T-helper 2 cell (primary cell): ENCODE data around the gene MKI67.
"Not testable (repeated sequence)": the region's sequence is repeated elsewhere in the genome, so short reads cannot be mapped to it uniquely, and the experiment has no call there.

ENCODE experiments used
- DNase-seq, 5 experiments: peaks; one replicate each; pipeline versions ENCODE4 v3.0.0 to v3.0.0-alpha.2; 2012 to 2022

Gene MKI67

DNA sequence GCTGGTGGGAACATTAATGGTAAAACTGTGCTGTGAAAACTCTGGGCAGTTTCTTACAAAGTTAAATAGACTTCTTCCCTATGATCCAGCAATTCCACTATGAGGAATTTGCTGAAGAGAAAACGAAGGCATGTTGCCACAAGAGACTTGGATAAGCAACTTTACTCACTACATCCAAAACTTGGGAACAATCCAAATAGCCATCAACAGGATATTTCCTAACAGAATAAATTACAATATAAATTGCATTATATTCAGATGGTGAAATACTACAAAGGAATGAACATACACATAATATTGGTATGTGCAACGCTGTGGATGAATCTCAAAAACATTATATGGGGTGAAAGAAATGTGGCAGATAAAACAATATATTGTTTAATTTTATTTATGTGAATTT, 21.4 kb upstream of the MKI67 start:
- no peak for DNase-seq

DNA sequence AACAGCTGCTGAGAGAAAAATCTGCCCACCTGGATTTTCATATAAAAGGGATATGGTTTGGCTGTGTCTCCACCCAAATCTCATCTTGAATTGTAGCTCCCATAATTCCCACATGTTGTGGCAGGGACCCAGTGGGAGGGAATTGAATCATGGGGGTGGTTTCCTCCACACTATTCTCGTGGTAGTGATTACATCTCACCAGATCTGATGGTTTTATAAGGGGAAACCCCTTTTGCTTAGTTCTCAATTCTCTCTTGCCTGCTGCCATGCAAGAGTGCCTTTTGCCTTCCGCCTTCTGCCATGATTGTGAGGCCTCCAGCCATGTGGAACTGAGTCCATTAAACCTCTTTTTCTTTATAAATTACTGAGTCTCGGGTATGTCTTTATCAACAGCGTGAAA, 20.8 kb upstream of the MKI67 start:
- peak in 1 of 5 experiments; percentile 51 for DNase-seq

DNA sequence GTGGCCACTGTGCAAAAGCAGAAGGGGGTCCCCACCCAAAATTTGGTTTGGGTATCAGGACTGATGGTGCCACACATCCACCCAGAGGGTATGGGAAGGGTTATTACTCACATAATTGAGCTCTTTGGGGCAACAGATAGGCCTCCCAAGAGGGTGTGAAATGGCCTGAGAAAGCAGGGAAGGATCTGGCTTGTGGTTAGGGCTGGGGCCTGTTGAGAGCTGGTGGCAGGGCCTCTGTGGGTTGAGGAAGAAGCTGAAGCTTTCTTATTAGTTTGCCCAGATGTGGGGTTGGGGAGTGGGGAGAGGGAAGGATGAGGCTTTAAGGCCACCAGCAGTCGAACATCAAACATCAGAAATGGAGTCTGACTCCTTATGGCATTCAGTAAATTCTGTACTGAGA, 18.3 kb upstream of the MKI67 start:
- DNase-seq = no peak

DNA sequence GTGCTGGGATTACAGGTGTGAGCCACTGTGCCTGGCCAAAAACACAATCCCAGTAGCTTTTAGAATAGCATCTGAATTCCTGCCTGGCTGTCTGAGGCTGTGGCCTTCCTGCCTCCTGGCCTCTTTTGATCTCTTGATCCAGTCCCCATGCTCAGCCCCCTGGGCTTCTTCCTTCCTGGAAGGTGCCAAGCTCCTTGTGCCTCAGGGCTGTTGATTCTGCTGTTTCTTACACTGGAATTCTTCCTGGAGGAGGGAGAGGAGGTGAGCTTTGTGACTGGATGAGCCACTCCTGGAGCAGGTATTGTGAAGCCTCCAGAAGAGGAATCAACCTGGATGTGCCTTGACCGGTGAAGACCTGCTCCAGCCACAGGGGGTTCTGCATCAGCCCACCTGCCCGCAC, 17.3 kb upstream of the MKI67 start:
- no peak for DNase-seq

DNA sequence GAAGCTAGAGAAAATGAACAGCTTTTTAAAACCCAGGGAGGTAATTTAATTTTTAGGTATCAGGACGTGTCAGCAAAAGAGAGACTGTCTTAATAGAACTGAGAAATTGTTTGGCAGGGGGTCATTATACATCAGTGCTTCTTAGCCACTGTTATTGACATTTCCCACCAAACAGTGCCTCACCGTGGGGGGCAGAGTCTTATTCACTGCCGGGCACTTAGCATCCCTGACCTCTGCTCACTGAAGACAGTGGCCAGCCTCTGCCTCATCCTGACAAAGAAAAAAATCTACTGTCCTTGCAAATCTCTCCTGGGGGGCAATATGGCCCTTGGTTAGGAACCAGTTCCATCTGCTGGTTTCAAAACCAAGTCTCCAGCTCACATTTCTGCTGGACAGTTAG, 14.2 kb upstream of the MKI67 start:
- DNase-seq = no peak

DNA sequence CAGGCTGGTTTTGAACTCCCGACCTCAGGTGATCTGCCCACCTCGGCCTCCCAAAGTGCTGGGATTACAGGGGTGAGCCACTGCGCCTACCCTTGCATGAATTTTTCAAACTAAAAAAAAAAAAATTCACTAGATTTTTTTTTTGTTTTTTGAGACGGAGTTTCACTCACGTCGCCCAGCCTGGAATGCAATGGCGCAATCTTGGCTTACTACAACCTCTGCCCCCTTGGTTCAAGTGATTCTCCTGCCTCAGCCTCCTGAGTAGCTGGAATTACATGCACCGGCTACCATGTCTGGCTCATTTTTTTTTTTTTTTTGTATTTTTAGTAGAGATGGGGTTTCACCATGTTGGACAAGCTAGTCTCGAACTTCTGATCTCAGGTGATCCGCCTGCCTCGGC, 12.2 kb upstream of the MKI67 start:
- DNase-seq = not testable (repeated sequence)

DNA sequence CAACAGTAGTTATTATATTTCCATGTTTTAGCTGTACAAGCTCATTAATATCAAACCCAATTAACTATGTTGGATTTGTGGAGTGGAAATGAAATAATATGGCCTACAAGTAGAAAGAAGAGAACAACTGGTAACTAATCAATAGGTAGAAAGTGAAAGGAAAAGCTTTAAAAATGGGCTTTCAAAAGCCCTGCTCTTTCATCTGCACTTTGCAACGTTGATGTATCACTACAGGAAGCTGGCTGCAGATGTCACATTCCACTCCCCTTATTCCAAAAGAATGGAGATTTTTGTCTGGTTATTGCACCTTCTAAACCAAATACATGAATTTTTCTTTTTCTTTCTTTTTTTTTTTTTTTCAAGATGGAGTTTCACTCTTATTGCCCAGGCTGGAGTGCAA, 11.7 kb upstream of the MKI67 start:
- no peak for DNase-seq

DNA sequence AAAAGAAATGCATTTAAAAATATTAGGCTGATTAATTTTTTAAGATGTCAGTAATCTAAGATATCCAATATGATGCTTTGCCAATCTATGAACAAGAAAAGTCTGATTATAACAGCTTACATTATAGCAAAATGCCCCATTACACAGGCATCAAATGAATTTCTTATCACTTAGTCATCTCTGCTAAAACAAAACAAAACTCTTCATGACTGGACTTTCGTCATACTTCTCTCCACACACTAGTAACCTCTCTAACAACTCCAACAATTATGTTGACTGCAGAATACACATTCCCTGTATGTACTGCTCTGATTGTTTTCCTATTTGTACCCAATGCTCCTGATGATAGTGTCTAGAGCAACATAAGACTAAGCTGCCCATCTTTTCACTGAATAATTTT, 3.8 kb upstream of the MKI67 start:
- no peak for DNase-seq

DNA sequence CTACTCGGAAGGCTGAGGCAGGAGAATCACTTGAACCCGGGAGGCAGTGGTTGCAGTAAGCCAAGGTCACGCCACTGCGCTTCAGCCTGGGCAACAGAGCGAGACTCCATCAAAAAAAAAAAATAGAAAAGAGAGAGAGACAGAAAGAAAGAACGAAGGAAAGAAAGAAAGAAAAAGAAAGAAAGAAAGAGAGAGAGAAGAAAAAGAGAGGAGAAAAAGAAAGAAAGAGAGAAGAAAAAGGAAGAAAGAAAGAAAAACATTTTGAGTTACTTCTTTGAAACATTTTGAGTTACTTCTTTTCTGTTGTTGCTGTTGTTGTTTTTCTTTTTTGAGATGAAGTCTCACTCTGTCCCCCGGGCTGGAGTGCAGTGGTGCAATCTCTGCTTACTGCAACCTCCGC, 2.4 kb upstream of the MKI67 start:
- DNase-seq = no peak

DNA sequence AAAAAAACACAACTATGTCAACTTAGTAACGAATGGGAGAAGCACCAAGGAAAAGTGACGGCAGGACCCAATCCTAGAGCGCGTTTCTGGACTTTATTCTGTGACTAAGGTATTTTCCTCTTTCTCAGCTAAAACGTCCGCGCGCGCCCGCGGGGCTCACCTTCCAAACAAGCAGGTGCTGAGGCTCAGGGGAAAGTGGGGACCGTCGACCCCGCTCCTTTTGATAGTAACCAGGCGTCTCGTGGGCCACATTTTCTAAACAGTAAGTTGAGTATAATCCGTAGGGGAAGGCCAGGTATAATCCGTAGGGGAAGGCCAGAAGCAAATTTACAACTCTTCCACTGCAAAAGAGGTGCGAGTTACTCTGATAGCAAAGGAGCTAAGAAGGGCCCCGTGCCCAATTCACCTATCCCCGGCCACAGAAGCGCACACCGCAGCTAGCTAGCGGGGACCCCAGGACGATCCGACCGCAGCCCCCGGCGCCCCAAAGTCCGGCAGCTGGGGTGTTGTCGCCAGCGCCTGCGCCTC, 743 bp downstream of the MKI67 start:
- peak in 1 of 5 experiments; percentile 34 for DNase-seq

DNA sequence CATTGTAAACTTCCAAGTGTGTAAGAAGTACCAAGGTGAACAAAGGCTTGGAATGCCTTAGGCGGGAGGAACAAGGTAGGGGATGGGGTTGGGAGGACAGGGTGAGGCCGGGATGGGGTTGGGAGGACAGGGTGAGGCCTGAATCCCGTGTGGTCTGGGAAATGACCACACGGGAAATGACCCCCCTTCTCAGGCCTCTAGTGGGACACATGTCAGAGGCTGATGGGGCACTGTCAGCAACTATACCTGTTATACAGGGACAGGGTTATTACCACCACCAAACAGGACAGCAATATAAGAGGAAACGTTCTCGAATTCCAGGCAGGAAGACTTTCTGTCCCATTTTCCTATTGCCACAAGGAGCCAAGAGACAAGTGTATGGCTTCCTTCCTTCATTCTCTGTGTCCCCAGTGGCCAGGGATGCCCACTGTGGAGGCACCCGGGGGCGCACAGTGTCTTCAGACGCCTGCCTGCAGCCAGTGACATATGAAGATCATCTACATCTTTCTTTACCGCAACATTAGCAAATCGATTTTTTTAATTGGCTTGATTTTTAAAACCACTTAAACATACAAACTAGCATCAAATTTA, 1.3 kb downstream of the MKI67 start:
- no peak for DNase-seq

DNA sequence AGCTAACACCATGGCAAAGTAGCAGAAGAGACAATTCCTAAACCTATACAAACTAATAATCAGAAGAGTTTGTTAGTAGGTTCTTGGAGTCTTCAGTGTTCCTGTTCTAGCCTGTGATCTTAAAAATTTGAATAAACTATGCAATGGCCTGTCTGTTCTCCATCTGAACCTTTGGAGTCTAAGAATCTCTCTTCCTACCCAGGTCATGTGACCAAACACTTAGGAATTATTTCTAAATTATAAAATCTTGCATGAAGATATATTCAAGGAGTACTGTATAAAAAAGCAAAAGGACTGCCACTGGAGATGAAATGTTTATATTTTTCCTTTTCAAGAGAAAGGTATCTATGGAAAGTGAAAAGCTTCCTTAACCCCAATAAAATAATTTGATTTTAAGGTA, 2.4 kb downstream of the MKI67 start:
- no peak for DNase-seq

DNA sequence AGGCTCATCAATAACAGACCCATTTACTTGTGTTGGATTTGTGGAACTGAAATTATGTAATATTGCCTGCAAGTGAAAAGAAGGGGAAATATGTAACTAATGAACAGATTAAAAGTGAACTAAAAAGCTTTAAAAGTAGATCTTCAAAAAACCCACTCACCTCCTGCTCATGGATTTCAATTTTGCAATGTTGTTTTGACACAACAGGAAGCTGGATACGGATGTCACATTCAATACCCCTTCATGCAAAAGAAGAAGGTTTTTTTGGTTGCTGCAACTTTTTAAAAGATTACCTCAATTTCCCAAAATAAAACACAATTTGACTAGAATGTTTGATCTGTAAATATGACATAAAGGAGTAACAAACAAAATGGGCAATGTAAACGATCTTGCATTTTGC, 3.3 kb downstream of the MKI67 start:
- no peak for DNase-seq

DNA sequence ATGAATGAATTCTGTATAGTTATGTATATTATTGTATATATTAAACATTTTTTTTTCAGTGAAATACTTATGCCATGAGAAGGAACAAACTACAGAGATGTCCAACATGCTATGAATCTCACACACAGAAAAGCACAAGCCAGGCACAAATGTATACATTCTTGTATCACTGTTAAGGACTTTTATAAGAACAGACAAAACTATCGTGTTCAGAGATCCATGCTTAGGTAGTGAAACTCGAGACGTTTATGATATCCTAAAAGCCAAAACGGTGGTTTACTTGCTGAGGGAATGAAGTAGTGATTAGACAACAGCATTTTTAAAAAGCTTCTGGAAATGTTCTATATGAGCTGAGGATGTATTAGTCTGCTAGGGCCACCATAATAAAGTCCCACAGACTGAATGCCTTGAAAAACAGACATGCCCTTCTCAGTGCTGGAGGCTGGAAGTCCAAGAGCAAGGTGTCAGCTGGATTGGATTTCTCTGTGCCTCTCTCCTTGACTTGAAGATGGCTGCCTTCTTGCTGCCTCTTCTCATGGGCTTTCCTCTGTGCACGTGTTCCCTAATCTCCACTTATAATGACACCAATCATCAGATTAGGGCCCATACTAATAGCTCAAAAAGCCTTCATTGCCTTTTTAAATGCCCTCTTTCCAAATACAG, 4.3 kb downstream of the MKI67 start:
- DNase-seq = no peak

DNA sequence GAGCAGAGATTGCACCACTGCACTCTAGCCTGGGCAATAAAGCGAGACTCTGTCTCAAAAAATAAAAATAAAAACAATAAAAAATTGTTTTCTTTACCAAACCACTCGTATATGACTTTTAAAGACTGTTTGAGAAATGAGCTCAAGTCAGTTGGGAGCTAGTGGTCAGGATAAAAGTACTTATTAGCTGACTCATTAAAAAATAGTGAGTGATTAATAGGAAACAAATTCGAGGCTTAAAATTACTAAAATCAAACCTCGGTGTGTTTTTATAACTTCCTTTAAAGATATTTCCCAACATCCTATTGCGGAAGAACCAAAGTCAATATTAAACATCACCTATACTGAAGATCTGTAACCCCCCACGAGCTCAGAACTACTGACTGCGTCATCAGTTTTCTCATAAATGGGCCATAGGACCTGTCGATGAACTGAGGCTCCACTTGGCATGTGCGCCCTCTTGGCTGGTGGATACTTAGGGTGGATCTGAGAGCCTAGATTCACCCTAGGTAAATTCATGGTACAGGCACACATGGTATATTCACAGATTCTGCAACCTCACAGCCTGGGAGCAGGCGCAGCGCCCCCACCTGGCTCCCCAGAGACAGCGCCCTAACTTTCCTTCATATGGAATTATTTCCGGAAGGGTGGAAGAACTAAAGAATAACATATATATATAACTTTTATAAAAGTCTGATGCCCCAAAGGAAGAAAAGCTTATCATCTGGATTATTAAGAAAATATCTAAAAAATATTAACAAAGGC, 9.2 kb downstream of the MKI67 start:
- no peak for DNase-seq

DNA sequence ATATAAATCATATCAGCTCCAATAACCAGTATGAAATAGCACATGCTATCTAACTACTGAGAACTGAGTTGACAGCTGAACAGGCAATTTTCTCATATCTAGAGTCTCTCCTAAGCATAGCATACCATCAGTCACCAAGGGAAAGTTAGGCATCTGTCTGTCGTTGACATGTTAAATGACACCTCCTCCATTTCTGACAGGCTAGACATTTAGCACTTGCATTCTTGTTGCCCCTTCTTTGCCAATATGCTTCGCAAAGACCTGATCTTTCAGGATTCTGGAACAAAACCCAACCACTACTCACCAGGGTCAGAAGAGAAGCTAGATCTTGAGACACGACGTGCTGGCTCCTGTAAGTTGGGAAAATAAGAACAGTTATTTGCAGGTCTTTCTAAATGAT, 10.0 kb downstream of the MKI67 start:
- DNase-seq = no peak

DNA sequence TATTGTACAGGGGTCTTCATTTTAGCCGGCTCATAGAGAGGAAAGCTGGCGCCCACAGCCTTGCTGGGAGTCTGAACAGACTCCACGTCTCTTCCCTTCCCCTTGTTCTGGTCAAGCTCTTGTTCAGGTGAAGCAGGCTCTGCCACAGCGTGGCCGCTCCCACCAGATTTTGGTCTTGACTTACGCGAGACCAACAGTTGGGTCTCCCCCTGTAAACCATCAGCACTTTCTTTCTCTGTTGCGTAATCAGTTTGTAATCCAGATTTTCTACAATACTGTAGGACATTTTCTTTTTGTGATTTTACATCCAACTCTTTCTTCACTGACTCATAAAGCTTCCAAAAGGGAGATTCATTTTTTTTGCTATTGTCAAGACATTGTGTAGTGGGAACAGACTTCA, 10.9 kb downstream of the MKI67 start:
- no peak for DNase-seq

DNA sequence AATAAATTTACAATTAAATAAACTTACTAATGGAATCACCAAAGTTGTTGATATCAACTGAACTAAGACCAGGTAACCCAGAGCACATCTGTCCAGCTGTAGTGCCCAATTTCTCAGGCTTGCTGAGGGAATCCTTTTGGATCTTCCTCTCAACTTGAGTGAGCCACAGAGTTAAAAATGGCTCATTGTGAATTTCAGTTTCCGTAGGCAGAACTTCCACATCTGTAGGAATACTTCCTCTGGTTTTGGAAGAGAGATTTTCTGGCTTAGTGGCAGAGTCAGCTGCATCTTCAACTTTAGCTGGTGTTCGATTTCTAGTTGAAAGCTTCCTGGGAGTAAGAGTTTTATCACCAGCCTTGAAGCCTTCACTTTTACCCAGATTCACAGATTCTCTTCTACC, 11.3 kb downstream of the MKI67 start:
- DNase-seq = no peak

DNA sequence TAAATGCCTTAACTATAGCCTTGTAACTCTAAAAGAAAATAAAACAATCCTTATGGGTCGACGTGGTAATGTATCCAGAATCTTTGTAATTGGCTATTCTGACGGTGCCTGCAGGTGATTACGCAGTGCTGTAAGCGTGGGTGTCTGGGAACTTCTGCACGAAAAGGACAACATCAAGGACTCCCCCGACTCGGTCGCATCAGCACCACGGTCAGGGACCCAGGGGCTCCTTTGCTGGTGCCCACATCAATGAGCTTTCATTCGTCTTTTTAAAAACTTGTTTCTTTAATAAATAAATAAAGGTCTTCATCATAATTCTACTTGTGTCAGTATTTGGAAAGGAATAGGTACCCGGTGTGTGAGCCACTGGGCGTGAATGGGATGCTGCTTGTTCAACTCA, 13.2 kb downstream of the MKI67 start:
- no peak for DNase-seq

DNA sequence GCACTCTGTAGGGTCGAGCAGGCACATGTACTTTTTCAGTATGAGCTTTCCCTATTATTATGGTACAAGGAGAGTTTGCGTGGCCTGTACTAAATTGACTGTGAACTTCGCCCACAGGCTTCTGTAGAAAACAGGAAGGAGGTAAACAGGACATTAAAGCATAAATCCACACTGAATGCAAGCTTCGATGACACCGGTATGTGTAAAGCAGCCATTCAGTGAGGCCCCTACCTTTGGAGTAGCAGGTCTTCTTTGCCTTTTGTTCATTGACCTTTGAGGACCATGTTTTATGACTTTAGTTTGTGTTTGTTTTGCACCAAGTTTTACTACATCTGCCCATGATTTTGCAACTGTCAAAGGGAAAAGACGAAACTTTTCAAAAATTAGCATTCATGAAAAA, 14.5 kb downstream of the MKI67 start:
- DNase-seq = peak in 1 of 5 experiments; percentile 41

DNA sequence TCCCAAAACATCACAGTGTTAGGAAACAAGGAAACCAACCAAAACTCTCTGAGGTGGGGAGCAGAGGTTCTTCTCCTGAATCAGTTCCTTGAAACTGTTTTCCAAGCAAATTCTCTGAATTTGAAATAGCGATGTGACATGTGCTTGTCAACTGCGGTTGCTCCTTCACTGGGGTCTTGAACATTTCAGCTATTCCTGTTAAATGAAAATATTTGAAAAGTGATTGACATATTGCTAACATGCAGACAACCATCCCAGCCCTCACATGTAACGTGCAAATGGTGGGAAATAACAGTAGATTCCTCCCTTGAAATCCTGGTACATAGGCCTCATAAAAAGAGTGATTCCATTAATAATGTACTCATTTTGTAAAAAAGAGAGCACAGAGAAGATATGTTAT, 15.9 kb downstream of the MKI67 start:
- no peak for DNase-seq

DNA sequence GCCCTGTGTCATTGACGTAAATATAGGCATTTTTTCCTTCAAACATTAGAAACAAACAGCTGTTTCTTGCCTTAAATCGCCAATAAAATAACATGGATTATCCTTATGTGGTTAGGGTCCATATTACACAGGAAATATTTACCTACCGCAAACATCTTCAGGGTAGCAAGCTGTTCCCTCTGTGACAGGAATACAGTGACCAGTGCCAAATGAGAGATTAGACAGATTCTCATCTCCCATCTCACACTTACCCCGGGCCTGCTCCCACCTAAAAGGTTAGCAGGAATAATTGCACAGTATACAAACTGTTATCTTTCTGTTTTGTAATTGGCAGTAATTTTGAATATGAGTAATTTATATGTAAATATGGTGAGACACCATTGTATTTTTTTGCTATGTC, 16.5 kb downstream of the MKI67 start:
- DNase-seq = no peak

DNA sequence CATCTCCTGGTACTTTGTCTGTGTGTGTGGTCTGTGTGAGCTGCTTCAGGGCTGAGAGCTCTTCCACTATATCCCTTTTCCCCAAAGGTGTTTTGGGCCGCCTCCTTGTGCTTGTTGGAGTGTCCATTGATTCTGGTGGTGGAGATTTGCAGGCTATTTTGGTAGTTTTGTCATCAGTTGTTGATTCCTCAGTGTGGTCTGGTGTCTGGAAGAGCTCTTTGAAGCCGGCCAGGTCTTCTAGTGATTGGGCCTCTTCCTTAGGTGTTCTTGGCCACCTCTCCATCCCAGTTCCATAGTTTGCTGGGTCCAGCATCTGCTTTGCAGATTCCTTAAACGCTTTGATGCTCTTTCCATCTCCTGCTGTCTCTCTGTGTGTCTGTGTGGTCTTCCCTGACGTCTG, 20.8 kb downstream of the MKI67 start:
- DNase-seq = no peak

DNA sequence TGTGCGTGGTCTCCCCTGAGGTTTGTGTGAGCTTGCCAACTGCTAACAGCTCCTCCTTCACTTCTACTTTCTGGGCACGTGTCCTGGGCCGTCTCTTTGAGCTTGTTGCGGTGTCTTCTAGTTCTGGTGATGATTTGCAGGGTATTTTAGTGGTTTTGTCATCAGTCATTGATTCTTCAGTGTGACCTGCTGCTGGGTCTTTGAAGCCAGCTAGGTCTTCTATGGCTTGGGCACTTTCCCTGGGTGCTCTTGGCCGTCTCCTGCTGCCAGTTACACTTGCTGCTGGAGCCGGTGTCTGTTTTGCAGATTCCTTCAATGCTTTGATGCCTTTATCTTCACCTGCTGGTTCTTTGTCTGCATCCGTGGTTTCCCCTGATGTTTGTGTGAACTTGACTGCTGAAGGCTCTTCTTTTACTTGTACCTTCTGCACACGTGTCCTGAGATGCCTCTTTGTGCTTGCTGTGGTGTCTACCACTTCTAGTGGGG, 23.0 kb downstream of the MKI67 start:
- peak in 3 of 5 experiments; percentile 9 to 72 (median 65) for DNase-seq
